Spleen (tissue), 7 donors: ENCODE data around the gene GPR157.

Experiments
- POLR2A ChIP-seq, 3 donors: fragments of 450-650 bp; IDR thresholded peaks; one replicate each; pipeline ENCODE4 v1.5.1; 2017; ENCODE audit warnings: antibody characterized with exemption in 3 of 3, mild to moderate bottlenecking in 1 of 3
- TF ChIP-seq, protein P1 (sequence below), 11 experiments: fragments of 200-600 bp in 7 of 11; fragments of 450-650 bp in 4 of 11; sonication (generic) in 4 of 11; IDR thresholded peaks in 8 of 11; conservative IDR thresholded peaks in 3 of 11; 1 replicate in 7 of 11; 2 replicates in 4 of 11; pipeline versions ENCODE4 v1.4.0 to v1.8.0; 2016 to 2021; ENCODE audit warnings: antibody characterized with exemption in 11 of 11, inconsistent platforms in 4 of 11, mild to moderate bottlenecking in 1 of 11
- donor health status: DM: no; HTN: no; CAD: no; lungs with moderate emphysema.
- donor health status: DM: no; HTN: no; CAD: no.
- donor health status: DM: no; HTN: no; CAD: no.

DNA sequence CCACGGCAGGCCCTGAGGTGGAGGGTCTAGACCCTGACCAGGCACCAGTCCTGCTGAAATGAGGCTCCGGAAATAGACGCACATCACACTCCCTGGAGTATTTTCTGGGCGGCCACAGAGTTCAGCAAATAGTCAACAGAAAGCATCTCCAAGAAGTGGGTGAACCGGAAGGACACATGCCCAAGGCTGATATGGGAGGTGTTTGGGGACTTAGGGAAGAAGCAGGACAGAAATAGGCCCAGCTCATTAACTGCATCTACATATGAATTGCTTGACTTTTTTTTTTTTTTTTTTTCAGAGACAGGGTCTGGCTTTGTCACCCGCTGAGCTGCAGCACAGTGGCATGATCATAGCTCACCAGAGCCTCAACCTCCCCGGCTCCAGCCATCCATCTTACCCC, 36.5 kb upstream of the GPR157 start:
- TF ChIP-seq, protein P1, sequence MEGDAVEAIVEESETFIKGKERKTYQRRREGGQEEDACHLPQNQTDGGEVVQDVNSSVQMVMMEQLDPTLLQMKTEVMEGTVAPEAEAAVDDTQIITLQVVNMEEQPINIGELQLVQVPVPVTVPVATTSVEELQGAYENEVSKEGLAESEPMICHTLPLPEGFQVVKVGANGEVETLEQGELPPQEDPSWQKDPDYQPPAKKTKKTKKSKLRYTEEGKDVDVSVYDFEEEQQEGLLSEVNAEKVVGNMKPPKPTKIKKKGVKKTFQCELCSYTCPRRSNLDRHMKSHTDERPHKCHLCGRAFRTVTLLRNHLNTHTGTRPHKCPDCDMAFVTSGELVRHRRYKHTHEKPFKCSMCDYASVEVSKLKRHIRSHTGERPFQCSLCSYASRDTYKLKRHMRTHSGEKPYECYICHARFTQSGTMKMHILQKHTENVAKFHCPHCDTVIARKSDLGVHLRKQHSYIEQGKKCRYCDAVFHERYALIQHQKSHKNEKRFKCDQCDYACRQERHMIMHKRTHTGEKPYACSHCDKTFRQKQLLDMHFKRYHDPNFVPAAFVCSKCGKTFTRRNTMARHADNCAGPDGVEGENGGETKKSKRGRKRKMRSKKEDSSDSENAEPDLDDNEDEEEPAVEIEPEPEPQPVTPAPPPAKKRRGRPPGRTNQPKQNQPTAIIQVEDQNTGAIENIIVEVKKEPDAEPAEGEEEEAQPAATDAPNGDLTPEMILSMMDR (IDR thresholded peaks at IDR 0.05 in 8 of 11, conservative IDR thresholded peaks at IDR 0.05 in 3 of 11), result no peak
- no peak for TF ChIP-seq POLR2A (IDR thresholded peaks at IDR 0.05)
